GM19395 (cell line): ENCODE measurements around the gene MRRF.
A peak's percentile ranks its signal among the peaks of the same experiment; 100 is the strongest.

Experiments
- ATAC-seq: cut with Tn5 transposase; IDR thresholded peaks from one replicate; pipeline ENCODE4 v1.9.1; 2021; ENCODE audit warnings: mild to moderate bottlenecking, moderate library complexity; ENCODE audit not compliant: unreplicated experiment

MRRF gene

GRCh38 chr9:122264360-122265148 is at the start of gene MRRF, which contains the start of gene RBM18:
TSS of gene MRRF (plus strand) at chr9:122264882. CDS start at chr9:122270892, 6,010 bp downstream.
TSS of gene RBM18 (minus strand) at chr9:122264840. CDS start at chr9:122261492, 3,348 bp downstream.
- peak; percentile 88 for ATAC-seq

- ATAC-seq: no peak
These were observed 49.0 kb upstream of the MRRF start for GRCh38 chr9:122215663-122216062.

- ATAC-seq: no peak
These were observed 48.4 kb upstream of the MRRF start for GRCh38 chr9:122216138-122216797.

- ATAC-seq: no peak
These were observed 47.8 kb upstream of the MRRF start for GRCh38 chr9:122216798-122217418.

GRCh38 chr9:122217640-122218039 is 47.0 kb upstream of the MRRF start:
- ATAC-seq: no peak

- no peak for ATAC-seq
These were observed 46.4 kb upstream of the MRRF start for GRCh38 chr9:122218071-122218934.

GRCh38 chr9:122218935-122219855 is 45.5 kb upstream of the MRRF start:
- no peak for ATAC-seq

- ATAC-seq: no peak
These were observed 44.6 kb upstream of the MRRF start for GRCh38 chr9:122219856-122220672.

GRCh38 chr9:122220673-122221182 is 44.0 kb upstream of the MRRF start:
- ATAC-seq: no peak

GRCh38 chr9:122221183-122221811 is 43.4 kb upstream of the MRRF start:
- no peak for ATAC-seq

- ATAC-seq: no peak
These were observed 41.9 kb upstream of the MRRF start for GRCh38 chr9:122222791-122223190.

- ATAC-seq: no peak
These were observed 41.2 kb upstream of the MRRF start for GRCh38 chr9:122223435-122223834.

- ATAC-seq: no peak
These were observed 39.2 kb upstream of the MRRF start for GRCh38 chr9:122225312-122226141.

- no peak for ATAC-seq
These were observed 38.4 kb upstream of the MRRF start for GRCh38 chr9:122226142-122226757.

- no peak for ATAC-seq
These were observed 37.7 kb upstream of the MRRF start for GRCh38 chr9:122226758-122227574.

- ATAC-seq: no peak
These were observed 37.1 kb upstream of the MRRF start for GRCh38 chr9:122227575-122227900.
